Osteoblast (primary cell): ENCODE data around the gene PROX1. TPM values are rescaled to one million over a fixed set of nuclear protein-coding genes. Genes with fewer than 3 reads are reported as not detected.

ENCODE experiments used
- DNase-seq: peaks from one replicate; pipeline ENCODE4 v3.0.0; 2011; ENCODE audit warnings: low spot score, mixed read lengths; ENCODE audit not compliant: insufficient read length; ENCODE audit errors: missing footprints
- H2AFZ ChIP-seq: 2 replicates; pipeline ENCODE4 v1.6.0; 2011; ENCODE audit warnings: mild to moderate bottlenecking, low read length
- H3K27ac ChIP-seq: 2 replicates; pipeline ENCODE4 v1.5.1; 2011; ENCODE audit warnings: mild to moderate bottlenecking, low read depth, low read length, moderate library complexity
- H3K27me3 ChIP-seq: 2 replicates; pipeline ENCODE4 v1.6.0; 2012; ENCODE audit warnings: mild to moderate bottlenecking, control low read depth, inconsistent platforms, low read length, moderate library complexity; ENCODE audit not compliant: insufficient read depth
- H3K36me3 ChIP-seq: 2 replicates; pipeline ENCODE4 v1.5.1; 2011; ENCODE audit warnings: mild to moderate bottlenecking, low read length, control low read depth, moderate library complexity; ENCODE audit not compliant: insufficient read depth
- H3K4me1 ChIP-seq: 2 replicates; pipeline ENCODE4 v1.5.1; 2011; ENCODE audit warnings: mild to moderate bottlenecking, low read length, control low read depth, moderate library complexity; ENCODE audit not compliant: insufficient read depth
- H3K4me2 ChIP-seq: 2 replicates; pipeline ENCODE4 v1.6.0; 2011; ENCODE audit warnings: mild to moderate bottlenecking, low read length; ENCODE audit not compliant: insufficient read depth
- H3K4me3 ChIP-seq: fragments of 200-600 bp; sonication (generic); 3 replicates; pipeline ENCODE4 v1.5.1; 2012; ENCODE audit warnings: mild to moderate bottlenecking, low read length, inconsistent platforms; ENCODE audit not compliant: insufficient read depth
- H3K79me2 ChIP-seq: 2 replicates; pipeline ENCODE4 v1.6.0; 2012; ENCODE audit warnings: mild to moderate bottlenecking, low read length, control low read depth, inconsistent platforms; ENCODE audit not compliant: insufficient read depth
- H3K9me3 ChIP-seq: 2 replicates; pipeline ENCODE4 v1.5.1; 2011; ENCODE audit warnings: low read depth, low read length, control low read depth
- H4K20me1 ChIP-seq: 2 replicates; pipeline ENCODE4 v1.6.0; 2012; ENCODE audit warnings: mild to moderate bottlenecking, low read length, control low read depth; ENCODE audit not compliant: insufficient read depth
- total RNA-seq: library from RNA; depleted of rRNA; stranded (reverse); fragments of >200 nt; gene quantifications from 2 replicates; pipeline ENCODE4 v1.2.3, GENCODE V29; 2012
- TF ChIP-seq, protein P1 (sequence below): IDR thresholded peaks from 2 replicates; pipeline ENCODE4 v1.5.1; 2011; ENCODE audit warnings: mild to moderate bottlenecking, low read depth, low read length, moderate library complexity; ENCODE audit errors: extremely low read depth

The PROX1 gene
- total RNA-seq, 1 donor, result under 0.01 TPM

DNA sequence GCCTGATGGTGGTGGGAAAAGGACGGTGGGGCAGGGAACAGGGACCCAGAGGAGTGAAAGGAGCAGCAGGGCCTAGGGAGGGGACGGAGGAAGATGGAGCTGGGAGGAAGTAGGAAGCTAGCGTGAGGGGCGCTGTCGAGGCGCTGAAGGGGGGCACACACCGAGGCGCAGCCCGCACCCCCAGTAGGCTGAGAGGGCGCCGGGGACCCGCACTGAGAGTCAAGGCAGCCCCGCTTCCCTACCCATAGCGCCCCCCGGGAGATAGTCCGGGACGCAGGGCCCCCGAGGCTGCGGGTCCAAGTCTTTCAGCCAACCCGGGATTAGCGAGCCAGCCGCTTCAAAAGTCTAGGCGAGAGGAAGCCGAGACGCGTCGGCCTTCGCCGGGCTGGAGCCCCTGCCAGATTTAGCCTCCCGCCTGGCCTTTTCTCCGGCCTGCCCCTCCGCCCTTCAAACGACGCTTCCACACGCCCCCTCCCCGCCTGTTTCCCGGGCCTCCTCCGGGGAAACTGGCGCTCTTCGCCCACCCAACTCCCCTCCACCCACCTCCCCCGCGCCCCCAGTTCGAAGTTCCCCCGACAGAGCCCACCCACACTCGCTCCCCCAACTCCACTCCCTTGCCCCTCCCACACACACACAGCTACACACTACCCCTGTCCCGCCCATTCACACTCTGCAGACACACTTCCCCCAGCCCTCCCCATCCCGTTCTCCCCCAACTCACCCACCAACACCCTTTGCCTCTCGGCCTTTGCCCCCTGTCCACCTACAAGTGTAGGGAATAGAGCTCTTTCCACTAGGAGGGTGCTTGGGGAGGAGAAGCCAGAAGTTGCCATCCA, 7.8 kb upstream of the PROX1 start:
- peaks cover 58% of the 10 kb centered on the region for H3K27me3 ChIP-seq
- TF ChIP-seq, protein P1, sequence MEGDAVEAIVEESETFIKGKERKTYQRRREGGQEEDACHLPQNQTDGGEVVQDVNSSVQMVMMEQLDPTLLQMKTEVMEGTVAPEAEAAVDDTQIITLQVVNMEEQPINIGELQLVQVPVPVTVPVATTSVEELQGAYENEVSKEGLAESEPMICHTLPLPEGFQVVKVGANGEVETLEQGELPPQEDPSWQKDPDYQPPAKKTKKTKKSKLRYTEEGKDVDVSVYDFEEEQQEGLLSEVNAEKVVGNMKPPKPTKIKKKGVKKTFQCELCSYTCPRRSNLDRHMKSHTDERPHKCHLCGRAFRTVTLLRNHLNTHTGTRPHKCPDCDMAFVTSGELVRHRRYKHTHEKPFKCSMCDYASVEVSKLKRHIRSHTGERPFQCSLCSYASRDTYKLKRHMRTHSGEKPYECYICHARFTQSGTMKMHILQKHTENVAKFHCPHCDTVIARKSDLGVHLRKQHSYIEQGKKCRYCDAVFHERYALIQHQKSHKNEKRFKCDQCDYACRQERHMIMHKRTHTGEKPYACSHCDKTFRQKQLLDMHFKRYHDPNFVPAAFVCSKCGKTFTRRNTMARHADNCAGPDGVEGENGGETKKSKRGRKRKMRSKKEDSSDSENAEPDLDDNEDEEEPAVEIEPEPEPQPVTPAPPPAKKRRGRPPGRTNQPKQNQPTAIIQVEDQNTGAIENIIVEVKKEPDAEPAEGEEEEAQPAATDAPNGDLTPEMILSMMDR, result no peak
- no peaks in the 10 kb centered on the region for H3K79me2 ChIP-seq
- no peaks in the 10 kb centered on the region for H3K9me3 ChIP-seq
- H3K27ac ChIP-seq, result no peak overlapping the region
- H3K4me1 ChIP-seq, result no peaks in the 10 kb centered on the region
- DNase-seq, result peak; percentile 66
- H2AFZ ChIP-seq, result no peak overlapping the region
- H3K4me2 ChIP-seq, result no peak overlapping the region
- no peak overlapping the region for H3K4me3 ChIP-seq
- no peaks in the 10 kb centered on the region for H3K36me3 ChIP-seq
- H4K20me1 ChIP-seq, result no peaks in the 10 kb centered on the region

DNA sequence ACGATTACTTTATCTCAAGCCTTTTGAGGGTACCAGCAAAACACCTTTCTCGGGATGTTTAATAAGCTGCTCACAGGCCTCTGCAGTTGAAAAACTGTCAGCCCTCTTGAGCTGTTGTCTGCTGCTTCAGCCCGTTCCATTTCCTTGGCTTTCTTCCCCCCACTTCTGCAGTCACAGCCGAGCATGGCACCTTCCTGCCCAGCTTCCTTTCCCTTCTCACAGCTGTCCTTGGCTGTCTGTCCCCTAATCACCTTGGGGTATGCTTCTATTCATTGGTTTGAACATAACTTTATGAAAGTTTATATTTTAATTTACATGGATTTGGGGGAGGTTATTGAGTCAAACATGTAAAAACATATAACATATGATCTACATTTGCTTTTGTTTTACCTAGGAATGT, 6.9 kb upstream of the PROX1 start:
- Histone ChIP-seq H3K36me3 (no peaks in the 10 kb centered on the region), H3K79me2 (no peaks in the 10 kb centered on the region), H3K4me3 (no peak overlapping the region), H4K20me1 (no peaks in the 10 kb centered on the region), H3K9me3 (no peaks in the 10 kb centered on the region), H3K27me3 (peaks cover 68% of the 10 kb centered on the region), H3K27ac (no peak overlapping the region), H3K4me1 (no peaks in the 10 kb centered on the region), H2AFZ (no peak overlapping the region), H3K4me2 (no peak overlapping the region)
- TF ChIP-seq, protein P1, result no peak
- no peak for DNase-seq

DNA sequence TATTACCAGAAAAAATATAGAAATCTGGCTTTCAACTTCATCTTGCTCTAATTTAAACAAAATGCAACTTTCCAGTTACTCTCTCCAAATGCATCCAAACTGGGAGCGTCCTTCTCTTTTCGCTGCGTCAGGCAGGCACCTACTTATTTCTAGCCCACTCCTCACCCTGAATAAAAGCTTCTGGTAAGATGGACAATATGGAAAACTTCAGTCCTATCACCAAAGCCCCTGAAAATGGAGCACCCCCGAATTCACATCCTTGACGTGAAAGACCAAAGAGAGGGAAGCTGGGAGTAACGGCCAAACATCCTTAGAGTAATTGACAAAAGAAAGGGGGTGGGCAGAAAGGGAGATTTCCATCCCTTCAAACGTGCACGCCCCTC, 5.5 kb upstream of the PROX1 start:
- Histone ChIP-seq H3K79me2 (no peaks in the 10 kb centered on the region), H3K4me2 (no peak overlapping the region), H4K20me1 (no peaks in the 10 kb centered on the region), H3K36me3 (no peaks in the 10 kb centered on the region), H3K4me1 (no peaks in the 10 kb centered on the region), H3K27me3 (peaks cover 80% of the 10 kb centered on the region), H2AFZ (no peak overlapping the region), H3K27ac (no peak overlapping the region), H3K4me3 (no peak overlapping the region), H3K9me3 (no peaks in the 10 kb centered on the region)
- TF ChIP-seq, protein P1, result no peak
- DNase-seq, result no peak

DNA sequence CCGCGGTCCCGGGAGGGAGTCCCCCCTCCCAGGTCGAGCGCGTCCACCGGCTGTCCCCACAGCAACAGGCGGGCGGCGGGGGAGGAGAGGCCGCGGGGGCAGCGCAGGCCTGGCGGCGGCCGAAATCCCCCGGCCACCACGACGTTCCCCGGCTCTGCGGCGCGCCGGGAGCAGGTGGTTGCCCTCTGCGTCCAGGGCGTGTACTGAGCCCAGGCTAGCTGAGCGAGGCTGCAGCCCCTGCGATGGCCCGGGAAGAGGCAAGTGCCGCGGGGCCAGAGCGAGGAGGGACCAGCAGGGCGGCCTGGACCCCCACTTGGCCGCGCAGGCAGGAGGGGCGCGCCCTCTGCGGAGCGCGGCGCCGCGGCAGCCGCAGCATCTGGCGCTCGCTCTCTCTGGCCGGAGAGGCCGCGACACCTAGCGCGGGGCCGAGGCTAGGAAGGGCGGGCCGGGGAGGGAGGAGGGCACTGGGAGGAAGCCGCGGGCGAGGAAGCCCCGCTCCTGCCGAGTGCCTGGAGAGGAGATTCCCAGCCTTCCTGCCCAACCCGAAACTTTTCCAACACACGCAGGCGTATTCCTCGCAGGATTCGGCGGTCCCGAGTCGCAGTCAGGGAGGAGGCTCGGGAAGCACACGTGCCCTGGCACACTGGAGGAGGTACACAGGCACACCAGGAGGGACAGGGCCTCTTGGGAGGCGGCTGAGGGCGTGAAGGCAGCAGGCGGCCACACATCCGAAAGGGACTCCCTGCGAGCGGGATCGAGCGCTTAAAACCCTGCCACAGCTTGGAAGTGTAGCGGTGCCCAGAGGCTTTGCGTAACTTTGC, 4.9 kb upstream of the PROX1 start:
- Histone ChIP-seq H4K20me1 (no peaks in the 10 kb centered on the region), H2AFZ (peak overlapping the region; percentile 59), H3K4me2 (no peak overlapping the region), H3K27ac (no peak overlapping the region), H3K9me3 (no peaks in the 10 kb centered on the region), H3K79me2 (no peaks in the 10 kb centered on the region), H3K36me3 (no peaks in the 10 kb centered on the region), H3K4me3 (no peak overlapping the region), H3K27me3 (peaks cover 78% of the 10 kb centered on the region), H3K4me1 (no peaks in the 10 kb centered on the region)
- TF ChIP-seq, protein P1, result no peak
- peak; percentile 77 for DNase-seq
